Inferior parietal cortex (tissue), 1 donor: ENCODE results near the gene PPP1CA.

Experiments used
- DNase-seq: peaks from one replicate; pipeline ENCODE4 v3.0.0-alpha.2; 2016; ENCODE audit errors: extremely low spot score

The PPP1CA gene

GRCh38 chr11:67370351-67371076 lies 31.1 kb downstream of the PPP1CA start:
- no peak for DNase-seq

- DNase-seq = no peak
Measured at GRCh38 chr11:67369801-67370284, 31.8 kb downstream of the PPP1CA start.

GRCh38 chr11:67369275-67369674 lies 32.4 kb downstream of the PPP1CA start:
- DNase-seq = no peak

- no peak for DNase-seq
Measured at GRCh38 chr11:67368621-67369020, 33.0 kb downstream of the PPP1CA start.

GRCh38 chr11:67367761-67368227 lies 33.9 kb downstream of the PPP1CA start:
- no peak for DNase-seq

GRCh38 chr11:67366961-67367760 lies 34.5 kb downstream of the PPP1CA start:
- DNase-seq = no peak

- no peak for DNase-seq
Measured at GRCh38 chr11:67366546-67366945, 35.1 kb downstream of the PPP1CA start.

- DNase-seq = no peak
Measured at GRCh38 chr11:67365736-67366444, 35.8 kb downstream of the PPP1CA start.

GRCh38 chr11:67364783-67365722 lies 36.6 kb downstream of the PPP1CA start:
- DNase-seq = no peak

- DNase-seq = no peak
Measured at GRCh38 chr11:67364169-67364568, 37.5 kb downstream of the PPP1CA start.

GRCh38 chr11:67357831-67358670 lies 43.6 kb downstream of the PPP1CA start:
- no peak for DNase-seq

GRCh38 chr11:67356864-67357561 lies 44.6 kb downstream of the PPP1CA start:
- peak; percentile 75 for DNase-seq

- DNase-seq = no peak
Measured at GRCh38 chr11:67356387-67356863, 45.2 kb downstream of the PPP1CA start.

GRCh38 chr11:67355794-67356386 lies 45.8 kb downstream of the PPP1CA start:
- DNase-seq = no peak

- DNase-seq = no peak
Measured at GRCh38 chr11:67355023-67355793, 46.5 kb downstream of the PPP1CA start.

GRCh38 chr11:67354075-67355022 lies 47.3 kb downstream of the PPP1CA start:
- no peak for DNase-seq
